Stimulated activated CD4-positive, alpha-beta T cell treated with anti-CD3 and anti-CD28 coated beads, Interleukin-12 subunit alpha, Interleukin-12 subunit beta, amount 100 ng/mL, for 24 hours (primary cell): ENCODE data around the gene TMEM185B.

Experiments
- DNase-seq, 2 experiments: peaks; one replicate each; pipeline ENCODE4 v3.0.0-alpha.2; 2020; ENCODE audit warnings: low read depth in 2 of 2

Gene TMEM185B

DNA sequence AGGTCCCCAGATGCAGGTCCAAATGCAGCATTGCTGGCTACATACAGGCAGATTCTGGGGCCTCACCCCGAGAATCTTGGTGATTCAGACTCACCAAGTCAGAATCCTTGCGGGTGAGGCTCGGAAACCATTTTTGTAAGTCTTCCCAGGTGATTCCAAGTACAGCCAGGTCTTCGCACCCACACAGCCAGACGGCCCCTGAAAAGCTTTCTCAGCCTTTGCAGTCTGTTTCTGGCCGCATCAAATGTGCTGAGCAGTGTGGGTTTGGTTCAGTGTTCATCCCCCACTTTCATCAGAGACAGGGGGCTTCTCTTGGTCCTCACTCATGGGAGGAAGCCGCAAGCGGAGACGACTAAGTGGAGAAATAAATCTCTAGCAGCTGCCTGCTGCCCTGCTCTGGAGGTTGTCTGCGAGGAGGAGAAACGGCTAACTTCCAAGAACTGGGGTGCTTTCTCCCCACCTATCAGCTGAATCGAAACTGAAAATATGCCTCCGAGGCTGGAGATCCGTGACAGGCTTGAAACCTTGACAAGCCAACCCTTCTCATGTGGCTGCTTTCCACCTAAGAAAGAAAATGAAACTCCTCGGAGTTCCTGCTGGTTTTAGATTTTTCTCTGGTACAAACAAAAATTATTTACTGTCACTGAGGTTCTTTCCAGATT, 8.9 kb upstream of the TMEM185B start:
- DNase-seq: peak; percentile 46 to 52

DNA sequence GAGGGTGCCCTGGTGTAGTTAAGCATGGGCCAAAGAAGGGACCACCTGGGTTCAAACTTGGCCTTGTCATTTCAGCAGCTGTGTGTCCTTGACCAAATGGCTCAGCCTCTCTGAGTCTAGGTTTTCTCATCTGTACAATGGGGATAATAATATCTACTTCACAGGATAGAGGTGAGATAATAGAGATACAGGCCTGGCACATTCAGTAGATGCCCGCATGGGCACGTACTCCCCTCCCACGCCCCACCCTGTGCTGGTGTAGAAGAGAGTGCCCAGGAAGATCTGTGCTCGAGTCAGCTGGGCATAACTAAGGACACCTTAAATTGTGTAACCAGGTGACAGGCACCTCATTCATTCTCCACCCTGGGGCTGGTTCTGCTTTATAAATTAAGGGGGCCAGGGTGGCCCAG, 8.4 kb upstream of the TMEM185B start:
- no peak for DNase-seq

DNA sequence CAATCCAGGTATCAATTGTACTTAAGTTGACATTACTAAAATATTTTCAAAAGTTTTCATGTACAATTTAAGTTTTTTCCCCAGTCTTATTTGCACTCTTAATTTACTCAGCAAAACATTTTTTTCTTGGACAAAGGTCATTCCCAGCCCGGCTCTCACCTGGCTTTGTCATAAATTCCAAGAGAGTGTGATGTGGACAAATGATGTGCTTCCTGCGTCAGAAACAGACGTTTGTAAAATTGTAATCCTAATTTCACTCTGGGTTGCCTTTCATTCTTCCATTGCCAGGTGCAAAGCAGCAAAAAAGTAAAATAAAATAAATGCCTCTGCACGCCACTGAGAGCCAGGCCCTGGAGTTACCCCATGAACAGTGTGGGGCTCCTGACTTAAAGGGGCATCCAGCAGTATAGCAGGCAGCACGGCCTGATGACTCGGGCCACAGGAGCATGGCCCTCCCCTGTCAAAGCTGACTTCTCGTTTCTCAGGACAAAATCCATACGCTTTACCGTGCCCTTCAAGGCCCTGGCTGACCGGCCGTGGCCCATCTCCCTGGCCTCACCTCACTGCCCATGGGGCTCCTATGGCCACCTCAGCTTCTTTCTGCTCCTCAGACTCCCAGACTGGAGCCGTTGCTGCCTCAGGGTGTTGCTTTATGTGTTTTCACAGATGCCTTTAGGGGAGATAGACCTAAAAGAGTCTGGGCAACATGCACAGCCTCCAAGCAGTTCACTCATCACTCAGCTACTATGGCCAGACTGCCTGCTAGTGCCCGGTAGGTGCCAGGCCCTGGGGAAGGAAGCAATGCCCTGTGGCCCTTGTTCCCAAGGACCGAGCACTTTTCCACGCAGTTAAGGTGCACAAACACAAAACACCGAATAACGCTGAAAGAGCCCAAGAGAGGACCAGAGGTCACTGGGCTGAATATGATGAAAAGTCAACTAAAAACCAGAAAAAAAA, 7.6 kb upstream of the TMEM185B start:
- DNase-seq: no peak

DNA sequence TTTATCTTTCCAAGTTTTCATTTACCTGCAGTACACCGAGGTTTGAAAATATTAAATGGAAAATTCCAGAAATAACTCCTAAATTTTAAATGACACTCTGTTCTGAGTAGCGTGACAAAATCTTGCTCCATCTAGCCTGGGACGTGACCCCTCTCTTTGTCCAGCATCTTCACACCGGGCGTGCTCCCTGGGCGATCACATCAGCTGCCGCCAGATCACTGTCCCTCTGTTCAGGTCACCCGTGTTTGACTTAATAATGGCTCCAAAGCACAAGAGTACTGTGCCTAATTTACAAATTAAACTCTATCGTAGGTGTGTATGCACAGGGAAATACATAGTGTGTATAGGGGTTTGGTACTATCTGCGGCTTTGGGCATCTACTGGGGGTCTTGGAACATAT, 6.1 kb upstream of the TMEM185B start:
- no peak for DNase-seq

DNA sequence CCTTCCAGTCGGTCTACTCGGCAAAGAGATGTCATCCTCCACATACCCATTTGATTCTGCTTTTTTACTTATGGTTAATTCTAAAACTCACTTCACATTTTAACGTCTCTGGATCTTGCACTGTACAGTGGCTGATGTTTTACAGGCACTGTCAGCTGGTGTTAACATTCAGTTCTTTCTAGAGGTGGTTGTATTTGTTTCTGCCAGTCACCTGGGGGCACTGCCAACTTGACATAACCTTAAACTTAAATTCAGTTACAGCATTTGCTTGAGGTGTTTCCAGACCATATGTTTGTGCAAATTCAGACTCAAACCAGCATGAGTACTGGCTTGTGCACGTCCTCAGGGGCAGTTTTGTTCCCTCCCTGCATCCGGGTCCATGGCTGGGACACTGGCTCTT, 5.3 kb upstream of the TMEM185B start:
- no peak for DNase-seq

DNA sequence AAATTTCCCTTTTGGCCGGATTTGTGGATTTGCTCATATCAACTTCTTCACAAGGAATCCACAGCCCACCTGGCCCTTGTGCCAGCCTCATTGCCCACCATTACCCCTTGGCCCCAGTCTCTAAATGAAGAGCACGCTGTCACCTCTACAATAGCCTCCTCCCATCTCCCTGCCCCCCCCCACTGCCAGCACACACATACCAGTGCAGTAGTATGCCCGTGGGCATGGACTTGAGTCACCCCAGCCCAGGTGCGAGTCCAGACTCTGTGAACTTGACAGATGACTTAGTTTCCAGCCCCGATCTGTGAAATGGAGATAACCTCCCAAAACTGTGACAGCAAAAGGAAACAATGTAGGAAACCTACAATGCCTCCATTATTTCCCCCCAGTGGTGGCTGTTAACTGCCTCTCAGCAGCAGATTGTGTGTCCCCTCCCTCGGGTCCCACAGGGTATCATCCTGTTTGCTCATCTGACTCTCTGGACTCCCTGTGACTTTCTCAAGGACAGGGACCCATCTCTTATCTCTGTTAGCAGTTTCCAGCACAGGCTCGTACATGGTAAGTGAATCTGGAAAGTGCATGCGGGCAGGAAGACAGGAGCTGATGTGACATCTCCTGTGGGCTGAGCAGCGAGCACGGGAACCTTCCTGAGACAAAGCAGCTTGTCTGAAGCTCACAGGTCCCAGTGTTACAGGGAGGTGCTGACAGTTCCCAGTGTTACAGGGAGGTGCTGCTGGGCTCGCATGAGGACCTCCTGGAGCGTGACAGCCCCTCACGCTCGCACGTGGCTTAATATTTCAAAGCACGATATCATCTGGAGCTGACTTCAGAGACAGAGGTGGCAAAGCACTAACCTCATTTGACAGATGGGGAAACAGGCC, 4.2 kb upstream of the TMEM185B start:
- peak in 1 of 2 experiments; percentile 25 for DNase-seq

DNA sequence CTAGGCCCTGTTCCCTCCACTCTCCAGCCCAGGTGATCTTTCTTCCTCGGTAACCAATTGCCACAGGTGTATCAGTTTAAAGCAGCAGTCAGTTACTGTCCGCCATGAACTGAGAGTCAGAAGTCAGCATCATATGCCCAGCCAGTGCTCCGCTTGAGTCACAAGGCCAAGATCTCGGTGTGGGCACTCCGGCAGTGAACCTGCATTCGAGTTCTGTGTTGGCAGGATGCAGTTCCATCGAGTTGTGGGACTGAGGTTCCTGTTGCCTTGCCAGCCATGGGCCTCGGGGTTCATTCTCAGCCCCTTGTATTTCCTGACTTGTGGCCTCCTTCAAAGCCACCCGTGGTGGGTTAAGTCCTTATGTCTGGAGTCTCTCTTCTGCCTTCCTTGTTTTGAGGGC, 3.1 kb upstream of the TMEM185B start:
- no peak for DNase-seq

DNA sequence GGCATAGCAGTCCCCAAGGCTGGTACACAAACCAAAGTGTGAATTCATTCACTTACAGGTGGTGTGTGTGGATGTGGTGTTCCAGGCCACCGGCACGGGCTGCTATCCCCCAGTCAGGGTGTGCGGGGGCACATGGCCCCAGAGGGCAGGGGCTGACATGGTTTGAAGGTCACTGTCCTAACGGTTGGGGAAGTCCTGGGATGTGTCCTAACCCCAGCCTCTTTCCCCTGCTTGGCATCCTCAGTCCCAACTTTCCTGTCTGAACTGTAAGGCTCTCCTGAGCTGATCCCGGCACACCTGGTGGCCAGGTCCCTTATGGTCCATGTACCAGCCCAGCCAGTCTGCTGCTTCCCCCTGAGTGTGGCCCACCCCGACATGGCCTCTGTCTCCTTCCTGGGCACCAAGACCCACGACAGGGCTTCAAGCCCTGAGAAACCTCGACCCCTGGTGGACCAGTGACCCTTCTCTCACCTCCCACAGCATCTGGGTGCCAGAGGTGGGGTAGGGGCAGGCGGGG, 2.4 kb upstream of the TMEM185B start:
- DNase-seq: no peak

DNA sequence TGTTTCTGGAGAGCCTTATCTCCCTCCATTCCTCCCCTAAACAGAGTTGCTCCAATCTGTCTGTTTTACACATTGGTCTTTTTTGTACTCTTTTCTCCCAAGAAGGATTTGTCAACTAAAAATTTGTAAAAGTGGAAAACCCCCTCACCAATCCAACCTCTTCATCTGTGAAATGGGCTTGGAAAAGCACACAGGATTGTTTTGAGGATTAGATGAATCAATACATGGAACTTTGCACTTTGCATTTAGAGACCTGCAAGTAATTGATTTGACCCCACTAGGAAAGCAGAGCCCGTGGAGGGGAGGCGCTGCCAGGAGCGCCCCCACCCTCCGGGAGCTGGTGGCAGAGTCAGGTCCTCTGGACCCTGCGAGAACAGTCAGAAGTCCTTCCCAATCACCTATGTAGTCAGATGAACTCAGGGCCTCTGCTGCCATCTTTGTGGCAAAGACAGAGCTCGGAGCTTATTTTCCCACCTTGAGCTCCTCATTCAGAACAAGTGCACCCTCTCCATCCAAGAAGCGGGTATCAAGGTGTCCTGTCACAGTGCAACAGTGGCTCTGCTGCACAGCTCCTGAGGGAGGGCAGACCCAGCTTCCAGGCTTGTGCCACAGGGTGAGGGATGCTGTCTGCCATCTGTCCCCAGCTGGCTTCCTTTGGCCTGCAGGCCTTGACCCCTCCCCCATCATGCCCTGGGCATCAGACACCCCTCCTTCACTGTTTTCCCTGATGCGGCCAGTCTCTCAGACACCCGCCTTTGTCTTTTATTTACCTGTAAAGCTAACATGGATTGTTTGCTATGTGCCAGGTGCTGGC, 1.7 kb upstream of the TMEM185B start:
- DNase-seq: no peak

DNA sequence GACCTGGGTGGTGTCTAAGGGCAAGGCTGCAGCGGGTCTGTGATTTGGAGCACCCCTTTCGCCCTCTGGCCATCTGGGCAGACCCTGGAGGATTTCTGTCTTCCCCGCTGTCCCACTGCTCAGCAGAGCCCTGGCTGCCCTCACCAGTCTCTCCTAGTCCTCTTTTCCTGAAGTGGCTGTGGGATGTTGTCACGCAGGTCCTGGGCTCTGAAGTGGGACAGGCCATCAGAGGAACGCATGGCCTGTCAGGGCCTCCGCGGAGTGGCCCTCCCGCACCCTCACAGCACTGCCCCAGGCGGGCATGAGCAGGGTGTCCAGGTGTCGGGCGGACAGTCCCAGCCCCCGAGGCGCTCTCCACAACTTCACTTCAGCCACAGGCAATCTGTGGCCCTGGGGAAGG, 1.1 kb upstream of the TMEM185B start:
- no peak for DNase-seq

DNA sequence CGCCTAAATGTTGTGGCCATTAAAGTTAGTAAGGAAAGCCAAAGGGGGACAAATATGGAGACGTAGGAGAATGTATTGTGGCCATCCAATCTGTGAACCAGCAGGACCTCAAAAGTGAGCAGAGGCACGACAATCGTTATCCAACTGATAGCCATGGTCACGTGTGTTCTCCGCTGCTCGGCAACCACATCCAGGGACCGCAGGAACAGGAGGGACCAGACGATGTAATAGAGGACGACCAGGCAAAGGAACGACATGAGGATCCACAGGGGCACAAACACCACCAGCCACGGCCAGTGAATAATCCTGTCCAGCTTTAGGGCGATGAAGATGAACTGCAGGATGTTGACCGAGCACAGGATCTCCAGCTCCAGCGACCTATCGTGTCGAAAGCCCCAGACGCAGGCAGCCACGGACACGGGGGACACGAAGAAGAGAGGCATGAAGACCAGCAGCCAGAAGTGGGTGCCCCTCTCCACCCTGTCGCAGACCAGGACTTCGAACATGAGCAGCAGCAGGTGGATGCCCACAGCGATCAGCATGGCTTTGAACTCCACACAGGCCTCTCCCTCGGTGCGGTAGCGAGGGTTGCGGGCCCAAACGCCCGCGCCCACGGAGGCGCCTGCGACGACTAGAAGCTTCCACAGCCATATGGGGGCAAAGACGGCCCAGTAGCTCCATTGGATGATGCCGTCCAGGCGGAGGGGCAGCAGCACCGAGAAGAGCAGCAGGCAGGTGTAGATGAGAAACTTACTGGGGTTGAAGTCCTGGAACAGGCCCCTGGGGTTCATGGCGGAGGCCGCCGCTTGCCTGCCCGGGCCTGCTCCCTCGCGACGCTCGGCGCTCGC, 790 bp downstream of the TMEM185B start:
- DNase-seq: no peak

DNA sequence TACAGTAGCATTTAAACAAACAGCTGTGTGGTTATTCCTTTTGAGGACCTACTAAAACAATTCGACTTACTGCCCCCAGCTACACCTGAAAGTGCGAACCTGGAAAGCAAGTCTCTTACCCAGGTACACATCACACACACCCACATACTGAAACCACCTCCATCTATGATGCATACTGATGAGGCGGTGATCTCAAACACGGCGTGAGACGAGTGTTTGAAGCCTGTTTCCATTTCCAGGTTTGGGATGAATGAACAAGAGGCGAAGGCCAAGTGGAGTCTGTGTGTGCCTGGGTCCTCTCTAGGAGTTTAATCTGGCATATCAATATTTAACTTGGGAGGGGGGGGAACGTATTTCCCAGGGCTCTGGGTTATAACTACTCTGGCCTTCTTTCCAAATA, 1.6 kb downstream of the TMEM185B start:
- no peak for DNase-seq

DNA sequence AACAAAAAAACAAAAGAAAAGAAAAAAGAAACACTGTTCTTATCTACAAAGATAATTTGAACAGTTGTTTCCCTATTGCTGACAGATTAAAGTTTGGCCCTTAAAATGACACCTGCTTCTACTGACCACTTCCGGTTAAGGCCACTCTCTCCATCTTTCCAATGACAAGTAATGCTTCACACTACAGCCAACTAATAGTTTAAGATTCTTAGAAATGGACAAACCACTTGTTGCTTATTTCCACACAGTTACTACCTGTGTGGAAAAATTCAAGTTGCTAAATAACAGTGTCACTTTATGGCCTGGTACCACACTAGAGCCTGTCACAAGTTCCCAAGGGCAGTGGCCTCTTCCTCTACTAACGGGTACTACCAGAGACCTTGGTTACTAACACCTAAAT, 2.4 kb downstream of the TMEM185B start:
- no peak for DNase-seq

DNA sequence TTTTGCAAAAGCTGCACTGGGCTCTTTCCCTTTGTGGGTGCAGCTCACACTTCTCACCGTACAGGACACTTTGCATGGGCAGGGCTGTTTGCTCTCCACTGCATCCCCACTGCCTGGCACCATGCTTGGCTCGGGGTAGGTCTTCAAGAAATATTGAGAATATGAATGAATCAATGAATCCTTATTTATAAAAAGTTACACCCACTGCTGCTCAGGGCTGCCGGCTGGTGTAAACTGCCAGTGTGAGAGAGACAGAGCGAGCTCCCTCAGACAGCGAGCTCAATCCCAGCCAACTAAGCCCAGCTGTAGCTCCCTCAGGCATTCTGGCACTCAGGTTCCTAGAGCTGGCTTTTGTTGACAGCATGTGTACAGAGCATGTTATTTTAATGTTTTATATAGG, 3.4 kb downstream of the TMEM185B start:
- no peak for DNase-seq

DNA sequence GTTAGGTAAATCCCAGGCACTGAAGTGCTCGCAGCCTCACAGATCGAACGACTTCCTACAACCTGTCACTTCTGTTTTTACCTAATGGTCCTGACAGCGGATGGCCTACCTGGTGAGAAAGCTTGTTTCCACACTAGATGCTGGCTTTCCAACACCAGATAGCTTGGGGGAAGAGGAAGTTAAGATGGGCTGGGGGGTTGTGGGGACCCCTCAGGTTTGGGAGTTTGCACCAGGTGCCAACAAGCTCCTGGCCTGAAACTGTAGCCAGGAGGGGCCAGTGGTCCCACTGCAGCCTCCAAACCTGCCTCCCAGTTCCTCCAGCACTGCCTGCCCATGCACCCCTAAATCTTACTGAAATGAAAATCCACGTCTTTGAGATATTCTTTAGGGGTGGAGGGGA, 3.9 kb downstream of the TMEM185B start:
- no peak for DNase-seq

DNA sequence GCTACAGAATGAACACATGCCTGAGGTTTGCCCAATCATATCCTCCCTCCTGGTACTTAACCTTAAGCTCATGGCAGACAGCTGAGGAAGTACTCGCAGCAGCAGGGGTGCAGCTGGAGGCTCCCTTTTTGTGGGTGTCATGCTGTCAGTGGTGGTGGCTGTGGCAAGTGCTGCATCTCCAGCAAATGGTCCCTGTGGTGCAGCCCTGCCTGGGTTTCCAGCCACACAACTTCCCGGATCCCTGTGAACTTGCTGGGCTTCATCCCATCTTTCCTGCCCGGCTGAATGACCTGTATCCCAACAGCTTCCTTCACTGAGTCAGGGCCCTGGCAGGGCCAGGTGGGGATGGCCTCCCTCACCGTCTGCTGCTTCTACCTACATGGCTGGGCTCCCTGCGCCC, 5.0 kb downstream of the TMEM185B start:
- no peak for DNase-seq

DNA sequence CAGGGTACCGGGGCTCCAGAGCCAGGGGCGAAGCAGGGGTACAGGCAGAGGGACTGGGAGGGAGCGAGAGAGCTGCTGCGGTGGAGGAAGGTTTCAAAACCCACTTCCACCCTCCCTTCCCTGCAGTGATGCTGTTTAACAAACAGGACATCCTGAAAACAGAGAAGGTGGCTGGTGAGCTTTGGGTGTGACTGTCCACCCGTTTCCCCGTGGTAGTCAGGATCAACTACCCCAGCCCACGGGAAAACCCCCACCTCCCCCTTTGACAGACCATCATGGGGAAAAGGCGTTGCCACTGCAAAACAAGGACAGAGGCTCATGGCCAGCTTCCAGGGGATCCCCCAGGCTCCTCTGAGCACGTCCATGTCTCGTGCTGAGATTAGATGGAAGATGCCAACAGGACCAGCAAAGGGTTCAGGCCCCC, 12.9 kb downstream of the TMEM185B start:
- DNase-seq: no peak

DNA sequence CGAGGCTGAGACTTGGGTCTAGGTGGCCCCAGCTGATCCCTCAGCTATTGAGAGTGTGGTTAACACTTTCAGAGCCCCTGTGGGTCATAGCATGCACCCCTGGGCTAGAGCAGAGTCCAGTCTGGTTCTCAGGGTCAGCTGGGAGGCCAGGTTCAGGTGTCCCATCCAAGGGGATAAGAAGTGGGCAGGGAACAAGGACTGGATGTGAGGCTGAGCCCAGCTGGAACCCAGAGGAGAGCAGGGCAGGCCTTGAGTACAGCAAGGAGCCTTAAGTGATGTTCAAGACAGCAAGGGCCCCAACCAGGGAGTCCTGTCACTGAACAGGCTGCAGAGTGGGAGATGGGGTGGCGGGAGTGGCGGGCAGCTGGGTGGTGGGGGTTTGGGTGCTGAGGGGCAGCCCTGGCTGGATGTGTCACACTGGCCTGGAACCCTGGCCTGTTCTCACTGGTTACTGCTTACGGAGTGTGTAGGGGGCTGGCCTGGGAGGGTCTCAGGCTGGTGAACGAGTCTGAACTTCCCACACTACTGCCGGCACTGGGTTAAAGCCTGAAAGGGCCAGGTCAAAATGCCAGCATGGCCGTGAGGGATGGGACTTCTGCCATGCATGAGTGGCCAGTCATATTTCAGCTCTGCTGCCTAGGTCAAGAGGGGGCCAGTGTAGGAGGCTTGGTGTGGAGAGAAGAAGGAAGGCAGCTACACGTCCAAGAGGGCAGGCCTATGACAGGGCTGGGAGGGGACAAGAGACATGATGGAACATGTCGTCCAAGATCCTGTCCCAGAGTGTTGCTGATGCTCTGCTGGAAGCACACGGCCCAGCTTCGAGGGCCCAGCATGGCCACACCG, 13.6 kb downstream of the TMEM185B start:
- DNase-seq: no peak
